GM21423 (cell line): ENCODE data around the gene DYNC1LI1.
"Not testable (repeated sequence)": the region's sequence is repeated elsewhere in the genome, so short reads cannot be mapped to it uniquely, and the experiment has no call there.

ENCODE experiments used
- ATAC-seq: cut with Tn5 transposase; IDR thresholded peaks from one replicate; pipeline ENCODE4 v1.9.1; 2021; ENCODE audit warnings: mild to moderate bottlenecking, moderate library complexity; ENCODE audit not compliant: unreplicated experiment

DYNC1LI1 gene

GRCh38 chr3:32584660-32585059 lies 14.0 kb upstream of the DYNC1LI1 start:
- no peak for ATAC-seq

GRCh38 chr3:32583708-32584107 lies 13.1 kb upstream of the DYNC1LI1 start:
- ATAC-seq: no peak

- not testable (repeated sequence) for ATAC-seq
Measured at GRCh38 chr3:32578669-32579068, 8.0 kb upstream of the DYNC1LI1 start.

GRCh38 chr3:32577581-32578556 lies 7.2 kb upstream of the DYNC1LI1 start:
- ATAC-seq: peak; percentile 95

- no peak for ATAC-seq
Measured at GRCh38 chr3:32577174-32577573, 6.5 kb upstream of the DYNC1LI1 start.

- no peak for ATAC-seq
Measured at GRCh38 chr3:32575451-32576113, 4.9 kb upstream of the DYNC1LI1 start.

GRCh38 chr3:32571192-32571485 lies 481 bp upstream of the DYNC1LI1 start:
- ATAC-seq: peak; percentile 32

GRCh38 chr3:32569540-32570420 lies 878 bp downstream of the DYNC1LI1 start:
- peak; percentile 43 for ATAC-seq

GRCh38 chr3:32568953-32569352 lies 1.7 kb downstream of the DYNC1LI1 start:
- no peak for ATAC-seq

GRCh38 chr3:32564195-32564594 lies 6.5 kb downstream of the DYNC1LI1 start:
- ATAC-seq: no peak

- ATAC-seq: no peak
Measured at GRCh38 chr3:32562640-32563039, 8.0 kb downstream of the DYNC1LI1 start.

- ATAC-seq: no peak
Measured at GRCh38 chr3:32557640-32558352, 12.9 kb downstream of the DYNC1LI1 start.

GRCh38 chr3:32556332-32556731 lies 14.3 kb downstream of the DYNC1LI1 start:
- no peak for ATAC-seq

- ATAC-seq: no peak
Measured at GRCh38 chr3:32553973-32554372, 16.7 kb downstream of the DYNC1LI1 start.

- no peak for ATAC-seq
Measured at GRCh38 chr3:32553459-32553858, 17.2 kb downstream of the DYNC1LI1 start.

GRCh38 chr3:32552013-32552412 lies 18.6 kb downstream of the DYNC1LI1 start:
- ATAC-seq: no peak

- no peak for ATAC-seq
Measured at GRCh38 chr3:32551496-32551895, 19.2 kb downstream of the DYNC1LI1 start.

- ATAC-seq: no peak
Measured at GRCh38 chr3:32551087-32551486, 19.6 kb downstream of the DYNC1LI1 start.

- no peak for ATAC-seq
Measured at GRCh38 chr3:32545305-32545704, 25.4 kb downstream of the DYNC1LI1 start.

GRCh38 chr3:32544894-32545293 lies 25.8 kb downstream of the DYNC1LI1 start:
- no peak for ATAC-seq

GRCh38 chr3:32542807-32543206 lies 27.9 kb downstream of the DYNC1LI1 start:
- no peak for ATAC-seq
